GM19463 (cell line): ENCODE data around the gene LRBA.

Experiments
- ATAC-seq: cut with Tn5 transposase; IDR thresholded peaks from one replicate; pipeline ENCODE4 v1.9.1; 2021; ENCODE audit warnings: mild to moderate bottlenecking, moderate library complexity; ENCODE audit not compliant: unreplicated experiment

Gene LRBA

DNA sequence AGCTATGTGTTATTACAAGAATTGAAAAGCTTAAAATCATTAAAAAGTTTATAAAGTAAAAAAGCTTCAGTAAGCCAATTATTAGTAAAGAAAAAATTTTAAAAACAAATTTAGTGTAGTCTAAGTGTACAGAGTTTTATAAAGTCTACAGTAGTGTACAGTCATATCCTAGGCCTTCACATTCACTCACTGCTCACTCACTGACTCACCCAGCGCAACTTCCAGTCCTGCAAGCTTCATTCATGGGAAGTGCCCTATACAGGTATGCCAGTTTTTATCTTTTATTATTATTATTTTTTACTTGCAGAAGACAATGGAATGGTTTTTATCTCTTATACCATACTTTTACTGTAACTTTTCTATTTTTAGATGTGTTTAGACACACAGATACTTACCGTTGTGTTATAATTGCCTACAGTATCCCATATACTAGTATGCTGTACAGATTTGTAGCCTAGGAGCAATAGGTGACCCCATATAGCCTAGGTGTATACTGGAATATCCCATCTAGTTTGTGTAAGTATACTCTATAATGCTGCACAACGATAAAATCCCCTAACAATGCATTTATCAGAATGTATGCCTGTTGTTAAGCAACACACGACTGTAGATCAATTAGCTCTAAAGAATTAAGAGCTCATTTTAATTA, 706.1 kb downstream of the LRBA start:
- no peak for ATAC-seq

DNA sequence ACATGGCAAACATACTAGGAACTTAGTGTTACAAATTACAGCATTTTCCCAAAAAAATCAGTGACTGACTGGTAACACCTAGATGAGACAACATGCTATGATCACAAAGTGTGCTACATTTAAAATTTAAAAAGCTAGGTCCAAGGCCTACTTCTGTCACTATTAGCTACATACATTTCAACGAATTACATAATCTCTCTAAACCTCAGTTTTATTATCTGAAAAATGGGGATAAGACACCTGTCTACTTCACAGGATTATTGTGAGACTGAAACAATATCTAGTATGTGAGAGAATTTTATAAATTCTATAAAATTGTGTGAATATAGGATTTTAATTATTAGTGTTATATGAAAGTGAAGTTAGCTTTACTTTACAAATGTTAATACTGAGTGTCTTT, 708.4 kb downstream of the LRBA start:
- ATAC-seq = no peak

GRCh38 chr4:150305995-150306394, 709.1 kb downstream of the LRBA start:
- no peak for ATAC-seq

GRCh38 chr4:150302553-150302952, 712.5 kb downstream of the LRBA start:
- no peak for ATAC-seq

GRCh38 chr4:150299816-150300215, 715.3 kb downstream of the LRBA start:
- no peak for ATAC-seq

- ATAC-seq = peak; percentile 53
These were observed 717.1 kb downstream of the LRBA start for GRCh38 chr4:150297861-150298474.

GRCh38 chr4:150289881-150290280, 725.2 kb downstream of the LRBA start:
- no peak for ATAC-seq

- no peak for ATAC-seq
These were observed 725.9 kb downstream of the LRBA start for GRCh38 chr4:150289198-150289597.

GRCh38 chr4:150286656-150287055, 728.4 kb downstream of the LRBA start:
- no peak for ATAC-seq

DNA sequence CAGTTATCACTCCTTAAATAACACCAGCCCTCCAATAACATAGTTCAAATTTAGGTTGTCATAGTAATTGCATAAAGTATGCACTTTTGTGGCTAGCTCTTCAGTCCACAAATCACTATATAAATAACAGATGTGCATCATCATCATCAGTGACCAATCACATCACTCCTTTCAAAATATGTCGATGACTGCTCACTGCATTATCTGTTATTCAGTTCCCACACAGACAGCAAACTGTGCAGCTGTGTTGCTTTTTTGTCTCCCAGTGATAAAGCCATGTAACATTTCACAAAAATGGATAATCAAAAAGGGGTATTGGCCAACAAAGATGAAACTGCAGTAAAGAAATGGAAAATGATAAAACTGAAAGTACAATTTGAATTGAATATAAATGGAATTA, 731.4 kb downstream of the LRBA start:
- ATAC-seq = no peak

- no peak for ATAC-seq
These were observed 734.1 kb downstream of the LRBA start for GRCh38 chr4:150280975-150281374.

GRCh38 chr4:150280081-150280895, 734.8 kb downstream of the LRBA start:
- no peak for ATAC-seq

DNA sequence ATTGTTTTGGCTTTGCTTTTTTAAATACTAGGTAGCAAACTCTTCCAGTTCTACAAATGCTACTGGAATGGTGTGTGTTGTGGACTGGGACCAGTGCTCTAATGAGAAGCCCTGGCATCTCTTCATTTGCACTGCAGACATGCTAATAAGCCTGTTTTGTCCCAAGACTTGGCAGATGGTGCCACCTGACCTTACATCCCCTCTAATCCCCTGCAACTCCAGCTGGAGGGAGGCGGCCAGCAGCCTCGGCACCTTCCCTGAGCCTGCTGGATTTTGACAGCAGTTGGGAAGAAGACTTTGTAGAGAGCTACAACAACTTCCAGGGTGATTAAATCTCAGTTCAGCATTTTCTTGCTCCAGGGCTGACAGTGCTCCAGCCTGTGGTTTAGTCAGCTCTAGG, 736.9 kb downstream of the LRBA start:
- no peak for ATAC-seq

GRCh38 chr4:150268444-150268843, 746.6 kb downstream of the LRBA start:
- ATAC-seq = no peak

GRCh38 chr4:150265806-150266205, 749.3 kb downstream of the LRBA start:
- ATAC-seq = no peak

DNA sequence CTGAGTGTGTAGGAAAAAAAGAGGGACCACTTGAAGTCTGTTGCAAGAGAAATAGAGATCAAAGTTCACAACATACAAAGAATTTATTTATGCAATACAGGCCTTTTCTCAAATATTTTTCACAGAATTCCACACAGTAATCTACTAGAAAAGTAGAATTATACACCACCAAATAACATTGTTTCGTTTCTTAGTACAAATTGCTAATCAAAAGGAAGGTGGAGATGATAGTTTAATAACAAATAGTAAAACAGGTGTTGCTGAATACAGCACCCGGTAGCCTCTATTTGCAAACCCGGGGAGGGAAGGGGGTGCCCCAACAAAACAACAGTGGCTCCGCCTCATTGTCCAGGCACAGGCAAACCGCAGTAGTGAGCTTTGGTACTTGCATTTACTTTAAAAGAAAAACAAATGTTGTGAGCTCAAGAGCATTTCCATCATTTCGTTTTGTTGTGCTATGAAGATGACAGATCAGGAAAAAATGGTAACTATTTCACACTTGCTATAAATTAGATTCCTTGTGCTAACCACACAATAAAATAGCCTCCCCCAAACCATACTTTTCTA, 750.4 kb downstream of the LRBA start:
- ATAC-seq = no peak

DNA sequence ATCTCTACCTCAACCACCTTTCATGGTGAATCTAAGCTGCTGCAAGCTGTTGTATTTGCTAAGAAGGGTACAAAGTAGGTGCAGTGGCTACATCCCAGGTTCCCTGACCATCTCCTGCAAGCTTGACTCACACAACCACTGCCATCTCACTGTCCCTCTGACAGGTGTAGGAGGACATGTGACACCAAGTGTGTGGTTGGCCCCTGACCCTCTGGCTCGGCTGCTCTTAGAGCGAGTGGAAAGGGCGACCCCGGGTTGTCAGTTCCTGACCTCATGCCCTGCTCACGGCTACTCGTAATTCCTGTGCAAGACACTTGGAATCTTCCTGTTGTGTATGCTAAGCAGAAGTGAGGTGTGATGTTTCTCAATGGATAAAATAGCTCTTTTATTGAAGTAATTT, 752.5 kb downstream of the LRBA start:
- no peak for ATAC-seq

DNA sequence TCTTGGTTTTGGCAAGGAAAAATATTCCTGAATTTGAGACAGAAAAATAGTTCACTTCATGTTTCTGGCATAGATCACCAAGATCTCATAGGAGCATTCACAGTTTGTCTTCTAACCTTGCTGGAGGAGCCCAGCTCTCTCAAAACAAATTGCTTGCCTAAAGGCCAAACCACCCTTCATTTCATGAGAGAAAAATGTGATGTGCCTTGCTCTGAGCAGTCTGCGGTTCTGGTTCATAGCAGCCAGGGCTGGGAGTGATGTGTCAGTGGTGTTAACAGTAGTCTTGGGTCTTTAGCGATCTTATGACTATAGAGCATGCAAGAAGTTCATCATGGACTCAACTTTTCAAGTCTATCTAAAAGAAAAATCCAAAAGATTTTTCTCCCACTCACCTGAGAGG, 753.5 kb downstream of the LRBA start:
- no peak for ATAC-seq

DNA sequence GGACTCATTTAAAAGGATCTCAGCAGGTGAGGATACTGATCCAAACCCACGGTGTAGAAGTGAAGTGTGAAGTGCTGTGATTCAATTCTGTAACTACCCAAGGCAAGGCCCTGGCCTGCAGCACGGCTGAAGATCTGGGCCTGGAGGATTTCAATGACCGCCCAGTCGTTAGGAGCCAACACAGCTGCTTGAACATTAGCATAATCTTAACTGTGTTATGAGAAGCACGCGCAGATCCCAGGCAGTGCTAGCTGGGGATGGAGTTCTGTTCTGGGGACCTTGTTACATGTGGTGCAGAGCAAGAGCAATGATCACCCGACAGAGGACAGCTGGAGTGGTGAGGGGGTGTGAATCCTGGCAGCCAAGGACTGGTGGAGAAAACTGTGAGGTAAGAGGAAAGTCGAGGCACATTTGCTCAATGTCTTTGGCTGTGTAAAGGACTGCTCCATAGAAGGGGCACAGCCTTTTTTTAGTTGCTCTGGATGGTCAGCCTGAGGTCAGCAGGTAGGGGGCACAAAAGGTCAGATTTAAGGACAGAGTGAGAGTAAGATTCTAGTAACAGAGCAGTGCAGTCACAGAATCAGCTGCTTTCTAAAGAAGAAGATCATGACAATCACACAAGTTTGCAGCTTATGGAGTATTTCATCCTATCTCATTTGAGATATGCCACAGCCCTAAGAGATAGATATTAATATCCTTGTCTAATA, 755.1 kb downstream of the LRBA start:
- no peak for ATAC-seq

GRCh38 chr4:150258569-150258968, 756.5 kb downstream of the LRBA start:
- no peak for ATAC-seq
